ENCODE results near the gene LIPT2.

The LIPT2 gene

DNA sequence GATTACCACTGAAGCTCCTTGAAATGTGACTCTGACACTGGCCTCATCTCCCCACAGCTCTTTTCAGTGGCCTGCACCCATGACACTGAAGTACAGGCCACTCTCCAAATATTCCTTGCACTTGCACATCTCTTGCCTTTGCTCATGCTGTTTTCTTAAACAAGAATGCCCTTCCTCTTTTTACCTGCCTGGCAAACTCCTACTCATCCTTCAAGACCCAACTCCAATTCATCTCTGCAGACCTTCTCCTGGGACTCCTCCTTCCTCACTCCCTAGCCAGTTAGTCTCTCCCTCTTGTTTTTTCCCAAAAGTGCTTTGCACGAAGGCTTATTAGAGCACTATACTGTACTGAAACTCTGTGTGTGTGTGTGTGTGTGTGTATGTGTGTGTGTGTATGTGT lies 28.8 kb downstream of the LIPT2 start:
- no peak for DNase-seq

- no peak for DNase-seq
Measured at GRCh38 chr11:74463216-74463615, 30.3 kb downstream of the LIPT2 start.

DNA sequence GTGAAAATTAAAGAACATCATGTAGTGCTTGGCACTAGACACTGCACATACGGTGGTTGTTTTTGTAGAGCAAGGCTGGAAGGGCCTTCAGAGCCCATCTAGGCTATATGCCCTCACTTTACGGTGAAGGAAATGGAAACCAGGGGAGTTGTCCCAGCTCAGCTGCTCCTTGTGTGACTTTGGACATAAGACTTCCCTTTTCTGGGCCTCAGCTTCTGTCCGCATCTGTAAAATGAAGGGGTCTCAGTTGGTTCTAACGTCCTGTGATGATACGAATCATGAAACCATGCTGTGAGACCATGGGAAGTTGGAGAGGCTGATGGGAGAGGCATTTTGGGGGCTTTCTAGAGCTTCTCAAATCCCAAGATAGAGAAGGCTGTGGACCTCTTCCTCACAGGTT lies 30.9 kb downstream of the LIPT2 start:
- DNase-seq, result no peak

- DNase-seq, result no peak
Measured at GRCh38 chr11:74462009-74462408, 31.5 kb downstream of the LIPT2 start.

DNA sequence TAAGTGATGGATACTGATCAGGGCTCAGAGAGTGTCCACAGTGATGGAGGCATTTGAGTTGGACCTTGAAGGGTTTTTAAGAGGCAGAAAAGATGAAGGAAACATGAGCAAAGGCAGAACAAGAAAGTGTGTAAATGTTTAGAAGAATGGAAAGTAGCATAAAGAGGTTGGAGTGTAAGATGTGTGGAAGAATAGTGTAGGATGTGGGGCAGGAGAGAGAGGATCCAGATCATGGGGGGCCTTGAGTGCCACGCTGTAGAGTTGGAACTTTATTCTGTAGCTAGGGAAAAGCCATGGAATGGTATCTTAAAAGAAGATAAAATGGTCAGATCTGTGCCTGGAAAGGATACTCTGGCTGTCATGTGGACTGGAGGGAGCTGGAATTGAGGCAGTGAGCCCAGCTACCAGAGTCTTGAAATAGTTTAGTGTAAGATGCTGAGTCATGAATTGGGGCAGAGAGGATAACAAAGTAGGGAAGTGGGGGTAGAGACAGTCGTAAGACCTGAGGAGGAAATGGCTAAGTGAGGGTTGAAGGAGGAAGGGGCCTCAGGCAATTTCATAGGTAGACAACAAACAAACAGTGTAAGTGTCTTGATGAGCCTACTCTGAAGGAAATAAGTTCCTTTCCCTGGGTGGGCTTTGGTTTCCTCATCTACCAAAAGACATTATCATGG lies 32.9 kb downstream of the LIPT2 start:
- no peak for DNase-seq

GRCh38 chr11:74460065-74460464 lies 33.5 kb downstream of the LIPT2 start:
- no peak for DNase-seq

DNA sequence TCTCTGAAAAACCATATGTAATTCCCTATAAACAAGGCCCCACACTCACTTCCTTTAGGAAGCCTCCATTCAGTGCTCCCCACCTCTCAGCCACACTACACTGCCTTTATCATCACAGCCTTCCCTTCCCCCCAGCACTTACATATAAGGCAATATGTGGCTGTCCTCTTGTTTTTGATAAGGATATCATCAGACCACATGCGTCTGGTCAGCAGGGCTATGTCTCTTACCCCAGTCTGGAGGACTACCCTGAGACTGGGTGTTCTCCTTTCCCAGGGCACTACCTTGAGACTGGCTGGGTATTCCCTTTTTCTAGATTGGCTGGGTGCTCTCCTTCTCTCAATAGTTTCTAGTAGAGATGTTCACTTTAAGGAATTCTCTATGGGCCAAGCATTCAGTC lies 33.9 kb downstream of the LIPT2 start:
- no peak for DNase-seq

GRCh38 chr11:74457356-74457755 lies 36.2 kb downstream of the LIPT2 start:
- DNase-seq, result no peak

- DNase-seq, result peak in 3 of 4 experiments; percentile 12 to 38 (median 36)
Measured at GRCh38 chr11:74453373-74453975, 40.0 kb downstream of the LIPT2 start.

GRCh38 chr11:74452366-74452765 lies 41.2 kb downstream of the LIPT2 start:
- DNase-seq, result no peak

GRCh38 chr11:74450318-74450717 lies 43.2 kb downstream of the LIPT2 start:
- DNase-seq, result no peak

DNA sequence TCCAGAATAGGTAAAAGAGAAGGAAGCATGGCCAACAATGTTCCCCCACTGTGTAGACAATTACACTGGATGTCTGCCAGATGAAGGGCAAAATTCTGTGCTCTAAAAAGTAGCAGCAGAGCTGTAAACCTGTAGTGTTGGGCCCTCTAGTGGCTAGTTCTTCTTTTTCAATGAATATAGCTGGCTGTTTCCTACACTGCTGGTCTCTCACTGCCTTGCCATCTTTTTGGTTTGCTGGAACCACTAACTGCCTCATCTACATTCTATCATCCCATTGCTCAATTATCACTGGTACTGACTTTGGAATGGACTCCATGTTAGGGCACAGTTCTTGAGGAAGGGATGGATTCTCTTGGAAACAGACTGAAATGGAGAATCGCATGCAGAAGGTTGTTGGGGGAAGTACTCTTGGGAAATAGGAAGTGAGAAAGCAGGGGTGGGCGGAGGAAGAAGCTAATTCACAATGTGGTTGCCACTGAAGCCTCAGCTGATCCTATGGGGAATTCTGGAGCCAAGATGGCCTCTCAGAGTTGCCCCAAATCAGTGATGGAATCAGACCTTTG lies 44.1 kb downstream of the LIPT2 start:
- no peak for DNase-seq

- no peak for DNase-seq
Measured at GRCh38 chr11:74447720-74448119, 45.8 kb downstream of the LIPT2 start.

DNA sequence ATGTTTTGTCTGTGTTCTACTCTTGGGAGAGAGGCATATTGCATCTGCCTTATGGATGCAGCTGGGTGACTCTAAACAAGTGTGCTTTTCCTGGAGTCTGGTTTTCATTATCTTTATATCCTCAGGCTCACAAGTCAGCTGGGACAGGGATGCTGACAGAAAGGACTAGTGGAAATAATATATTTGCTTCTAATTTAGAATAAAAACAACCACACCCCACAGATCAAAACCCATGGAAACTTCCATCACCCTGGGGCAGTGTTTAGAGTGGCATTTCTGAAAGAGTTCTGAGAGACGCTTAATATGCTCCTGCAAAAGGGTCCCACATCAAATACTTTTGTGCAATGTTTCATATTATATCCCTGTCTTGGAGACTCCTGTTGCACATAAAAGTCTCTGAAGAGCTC lies 47.0 kb downstream of the LIPT2 start:
- DNase-seq, result no peak

- no peak for DNase-seq
Measured at GRCh38 chr11:74444173-74444826, 49.2 kb downstream of the LIPT2 start.

GRCh38 chr11:74443071-74443864 lies 50.3 kb downstream of the LIPT2 start:
- DNase-seq, result no peak

DNA sequence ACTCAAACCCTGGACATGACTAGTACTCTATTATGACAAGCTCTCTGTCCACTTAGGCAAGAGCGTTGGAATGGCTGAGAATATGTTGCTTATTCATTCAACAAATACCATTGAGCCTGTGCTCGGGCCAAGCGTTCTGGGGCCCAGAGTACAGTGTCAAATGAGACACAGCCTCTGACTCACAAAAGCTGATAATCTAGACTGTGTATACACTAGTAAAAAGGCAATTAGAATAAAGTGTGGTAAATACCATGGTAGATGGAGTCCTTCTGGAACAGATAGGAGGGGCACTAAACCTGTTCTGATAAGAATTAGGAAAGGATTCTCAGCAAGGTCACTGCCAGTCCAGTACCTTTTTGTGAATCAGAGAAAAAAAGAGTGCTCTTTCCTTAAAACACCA lies 50.9 kb downstream of the LIPT2 start:
- DNase-seq, result no peak
